Measurements from ENCODE around the gene ZBTB20. TPM values are rescaled to one million over a fixed set of nuclear protein-coding genes. Genes with fewer than 3 reads are reported as not detected.

The ZBTB20 gene
- total and polyA plus RNA-seq, 2 of the 4 experiments (the other 2 are of a cell fraction) = 0.75 to 14.7 TPM

DNA sequence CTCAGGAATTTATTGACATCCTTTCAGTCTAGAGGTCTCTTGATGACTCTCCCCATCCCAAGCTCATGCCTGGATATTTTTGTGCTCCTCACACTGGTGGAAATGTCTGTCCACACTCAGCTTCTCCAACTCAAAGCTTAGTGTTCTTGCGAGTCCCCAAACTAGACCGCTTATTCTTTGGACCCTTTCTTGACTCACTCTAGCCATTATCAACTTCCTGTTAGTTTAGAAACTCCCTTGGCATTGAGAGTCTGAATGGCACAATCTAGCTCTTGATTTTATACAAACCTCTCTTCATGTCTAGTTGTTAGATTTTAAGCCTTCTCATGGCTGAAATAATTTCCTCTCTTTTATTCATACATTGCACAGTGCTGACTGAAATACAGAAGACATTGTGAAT, 833.7 kb downstream of the ZBTB20 start:
- no peak overlapping the region for H4K91ac ChIP-seq (ENCODE audit: insufficient read depth, low read depth, low read length)
- DNase-seq (peak; percentile 12), ATAC-seq (ENCODE audit: low read depth) (peak; percentile 68)
- H4K5ac ChIP-seq (ENCODE audit: low read depth, low read length) = no peak overlapping the region
- no peak overlapping the region for H3K27ac ChIP-seq (ENCODE audit: insufficient read depth, low read length)
- intact Hi-C loops (cut with micrococcal nuclease) = no loop called here
- no peak overlapping the region for H2BK20ac ChIP-seq (ENCODE audit: low read depth, low read length)
- dilution Hi-C loops (cut with HindIII; ENCODE audit: low sequenced_read_pairs, unreplicated experiment) = no loop called here
- H3K56ac ChIP-seq (ENCODE audit: extremely low read depth, insufficient read depth, low read length) = no peak overlapping the region
- no peak overlapping the region for H3K4me2 ChIP-seq (ENCODE audit: low read depth, low read length)
- no TSS peak for BruUV-seq (replicated peaks)
- no CpG with 5 or more reads among the region's 2 CpGs for WGBS, 2 experiments (ENCODE audit: extremely low coverage in 2 of 2, insufficient read length in 1 of 2)
- no peaks in the 10 kb centered on the region for H3K9me3 ChIP-seq (ENCODE audit: control insufficient read depth, insufficient read depth, low read length)
- no peak overlapping the region for H2BK15ac ChIP-seq (ENCODE audit: low read depth, low read length)
- no peak overlapping the region for H2AFZ ChIP-seq (replicated peaks; ENCODE audit: low read length, poor library complexity)
- peaks cover 4% of the 10 kb centered on the region; the same call in 1 of the 2 replicates for H3K9me1 ChIP-seq (ENCODE audit: insufficient read depth, low read length)
- TF ChIP-seq BHLHE40 (IDR thresholded peaks at IDR 0.05; ENCODE audit: low read depth, low read length) (no peak), RFX5 (IDR thresholded peaks at IDR 0.05; ENCODE audit: low read depth, low read length) (no peak), CEBPB (IDR thresholded peaks at IDR 0.05; ENCODE audit: low read depth, low read length) (no peak), RCOR1 (IDR thresholded peaks at IDR 0.05; ENCODE audit: insufficient replicate concordance, low read length) (no peak), MAZ (IDR thresholded peaks at IDR 0.05; ENCODE audit: borderline replicate concordance, low read depth, low read length) (no peak), FOS (IDR thresholded peaks at IDR 0.05; ENCODE audit: low read depth, low read length) (no peak), CHD1 (IDR thresholded peaks at IDR 0.05; ENCODE audit: low read depth, low read length) (no peak)
- TF ChIP-seq, protein P1, sequence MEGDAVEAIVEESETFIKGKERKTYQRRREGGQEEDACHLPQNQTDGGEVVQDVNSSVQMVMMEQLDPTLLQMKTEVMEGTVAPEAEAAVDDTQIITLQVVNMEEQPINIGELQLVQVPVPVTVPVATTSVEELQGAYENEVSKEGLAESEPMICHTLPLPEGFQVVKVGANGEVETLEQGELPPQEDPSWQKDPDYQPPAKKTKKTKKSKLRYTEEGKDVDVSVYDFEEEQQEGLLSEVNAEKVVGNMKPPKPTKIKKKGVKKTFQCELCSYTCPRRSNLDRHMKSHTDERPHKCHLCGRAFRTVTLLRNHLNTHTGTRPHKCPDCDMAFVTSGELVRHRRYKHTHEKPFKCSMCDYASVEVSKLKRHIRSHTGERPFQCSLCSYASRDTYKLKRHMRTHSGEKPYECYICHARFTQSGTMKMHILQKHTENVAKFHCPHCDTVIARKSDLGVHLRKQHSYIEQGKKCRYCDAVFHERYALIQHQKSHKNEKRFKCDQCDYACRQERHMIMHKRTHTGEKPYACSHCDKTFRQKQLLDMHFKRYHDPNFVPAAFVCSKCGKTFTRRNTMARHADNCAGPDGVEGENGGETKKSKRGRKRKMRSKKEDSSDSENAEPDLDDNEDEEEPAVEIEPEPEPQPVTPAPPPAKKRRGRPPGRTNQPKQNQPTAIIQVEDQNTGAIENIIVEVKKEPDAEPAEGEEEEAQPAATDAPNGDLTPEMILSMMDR (conservative IDR thresholded peaks at IDR 0.05; ENCODE audit: low read depth, low read length) = no peak
- 0 out of 2 replicates have a peak overlapping the region, but pooled peaks have one; percentile 26 for H3K14ac ChIP-seq (replicated peaks; ENCODE audit: low read depth, low read length)
- no peaks in the 10 kb centered on the region for H4K20me1 ChIP-seq (ENCODE audit: insufficient read depth, low read length)
- no peak overlapping the region; the same call in 1 of the 2 replicates for H3K18ac ChIP-seq (ENCODE audit: low read depth, low read length)
- H4K8ac ChIP-seq (ENCODE audit: low read depth in 2 of 2, low read length in 2 of 2) = no peak overlapping the region
- ChIA-PET CTCF (no interaction called here), POLR2A (ENCODE audit: unreplicated experiment) (no interaction called here)
- no peak overlapping the region for H3K23ac ChIP-seq (ENCODE audit: low read depth, low read length)
- peaks cover 0 to 8% of the 10 kb centered on the region in 2 experiments; a peak in 1 of 4 replicates for H3K79me1 ChIP-seq (ENCODE audit: low read depth in 1 of 2, low read length in 2 of 2)
- no peak overlapping the region for H3K9ac ChIP-seq (ENCODE audit: low read depth, low read length)
- in situ Hi-C loops (cut with MboI; ENCODE audit: low sequenced_read_pairs) = no loop called here
- H2AK9ac ChIP-seq (replicated peaks; ENCODE audit: low read depth, low read length, poor library complexity) = no peak overlapping the region
- no peaks in the 10 kb centered on the region for H3K27me3 ChIP-seq (ENCODE audit: control insufficient read depth, insufficient read depth, low read length)
- no peaks in the 10 kb centered on the region for H3K36me3 ChIP-seq (ENCODE audit: control insufficient read depth, insufficient read depth, low read length)
- no peak overlapping the region for H3K4ac ChIP-seq (ENCODE audit: low read depth, low read length)
- no peak overlapping the region for H2BK120ac ChIP-seq (ENCODE audit: low read depth, low read length)
- H2AK5ac ChIP-seq (ENCODE audit: low read depth, low read length) = no peak overlapping the region
- H2BK5ac ChIP-seq (ENCODE audit: low read depth, low read length, poor library complexity, severe bottlenecking) = no peak overlapping the region
- peaks cover 5% of the 10 kb centered on the region for H3K4me1 ChIP-seq (ENCODE audit: control insufficient read depth, insufficient read depth, low read length)
- H3K4me3 ChIP-seq (ENCODE audit: insufficient read depth, low read depth, low read length) = no peak overlapping the region

Data from IMR-90 (cell line).